ENCODE results near the gene B3GALT5.

Gene B3GALT5

GRCh38 chr21:39661740-39662139 lies 49.0 kb downstream of the B3GALT5 start:
- Histone ChIP-seq H3K4me1 (ENCODE audit: control insufficient read depth, insufficient read depth, low read length) (peaks cover 22% of the 10 kb centered on the region), H3K4me3 (ENCODE audit: low read length) (no peak overlapping the region), H3K27me3 (ENCODE audit: control insufficient read depth, insufficient read depth, low read length) (peaks cover 2% of the 10 kb centered on the region), H3K36me3 (ENCODE audit: insufficient read depth, low read length) (no peaks in the 10 kb centered on the region), H3K9me3 (replicated peaks; ENCODE audit: low read length) (no peaks in the 10 kb centered on the region), H3K4me2 (ENCODE audit: low read length) (no peak overlapping the region), H3K9ac (ENCODE audit: low read depth, low read length) (no peak overlapping the region)

- peaks cover 25% of the 10 kb centered on the region for H3K4me1 ChIP-seq (ENCODE audit: control insufficient read depth, insufficient read depth, low read length)
These were observed 49.7 kb downstream of the B3GALT5 start for GRCh38 chr21:39662411-39662953.

GRCh38 chr21:39663066-39663465 lies 50.3 kb downstream of the B3GALT5 start:
- Histone ChIP-seq H3K27me3 (ENCODE audit: control insufficient read depth, insufficient read depth, low read length) (peaks cover 2% of the 10 kb centered on the region), H3K4me2 (ENCODE audit: low read length) (no peak overlapping the region), H3K36me3 (ENCODE audit: insufficient read depth, low read length) (no peaks in the 10 kb centered on the region), H3K9ac (ENCODE audit: low read depth, low read length) (no peak overlapping the region), H3K9me3 (replicated peaks; ENCODE audit: low read length) (no peaks in the 10 kb centered on the region), H3K4me3 (ENCODE audit: low read length) (no peak overlapping the region), H3K4me1 (ENCODE audit: control insufficient read depth, insufficient read depth, low read length) (peaks cover 25% of the 10 kb centered on the region)

More at GRCh38 chr21:39662411-39662953, 49.7 kb downstream of the B3GALT5 start:
- Histone ChIP-seq H3K36me3 (ENCODE audit: insufficient read depth, low read length) (no peaks in the 10 kb centered on the region), H3K27me3 (ENCODE audit: control insufficient read depth, insufficient read depth, low read length) (peaks cover 2% of the 10 kb centered on the region), H3K9ac (ENCODE audit: low read depth, low read length) (no peak overlapping the region), H3K9me3 (replicated peaks; ENCODE audit: low read length) (no peaks in the 10 kb centered on the region), H3K4me2 (ENCODE audit: low read length) (no peak overlapping the region), H3K4me3 (ENCODE audit: low read length) (no peak overlapping the region)

GRCh38 chr21:39663742-39664492 lies 51.2 kb downstream of the B3GALT5 start:
- peaks cover 2% of the 10 kb centered on the region for H3K27me3 ChIP-seq (ENCODE audit: control insufficient read depth, insufficient read depth, low read length)
- no peak overlapping the region for H3K4me2 ChIP-seq (ENCODE audit: low read length)
- no peak overlapping the region for H3K9ac ChIP-seq (ENCODE audit: low read depth, low read length)
- H3K36me3 ChIP-seq (ENCODE audit: insufficient read depth, low read length) = no peaks in the 10 kb centered on the region
- no peak overlapping the region for H3K4me3 ChIP-seq (ENCODE audit: low read length)
- H3K4me1 ChIP-seq (ENCODE audit: control insufficient read depth, insufficient read depth, low read length) = peaks cover 25% of the 10 kb centered on the region
- no peaks in the 10 kb centered on the region for H3K9me3 ChIP-seq (replicated peaks; ENCODE audit: low read length)

- H3K4me3 ChIP-seq (ENCODE audit: low read length) = no peak overlapping the region
- H3K9me3 ChIP-seq (replicated peaks; ENCODE audit: low read length) = no peaks in the 10 kb centered on the region
- H3K27me3 ChIP-seq (ENCODE audit: control insufficient read depth, insufficient read depth, low read length) = peaks cover 2% of the 10 kb centered on the region
- no peaks in the 10 kb centered on the region for H3K36me3 ChIP-seq (ENCODE audit: insufficient read depth, low read length)
- H3K9ac ChIP-seq (ENCODE audit: low read depth, low read length) = no peak overlapping the region
- H3K4me1 ChIP-seq (ENCODE audit: control insufficient read depth, insufficient read depth, low read length) = peaks cover 23% of the 10 kb centered on the region
- H3K4me2 ChIP-seq (ENCODE audit: low read length) = no peak overlapping the region
These were observed 51.8 kb downstream of the B3GALT5 start for GRCh38 chr21:39664586-39664985.

- H3K4me3 ChIP-seq (ENCODE audit: low read length) = no peak overlapping the region
- peaks cover 9% of the 10 kb centered on the region for H3K4me1 ChIP-seq (ENCODE audit: control insufficient read depth, insufficient read depth, low read length)
- H3K4me2 ChIP-seq (ENCODE audit: low read length) = no peak overlapping the region
- H3K27me3 ChIP-seq (ENCODE audit: control insufficient read depth, insufficient read depth, low read length) = peaks cover 2% of the 10 kb centered on the region
- H3K9ac ChIP-seq (ENCODE audit: low read depth, low read length) = no peak overlapping the region
- no peaks in the 10 kb centered on the region for H3K9me3 ChIP-seq (replicated peaks; ENCODE audit: low read length)
- no peaks in the 10 kb centered on the region for H3K36me3 ChIP-seq (ENCODE audit: insufficient read depth, low read length)
These were observed 53.3 kb downstream of the B3GALT5 start for GRCh38 chr21:39666026-39666425.

GRCh38 chr21:39666681-39667315 lies 54.1 kb downstream of the B3GALT5 start:
- peaks cover 8% of the 10 kb centered on the region for H3K4me1 ChIP-seq (ENCODE audit: control insufficient read depth, insufficient read depth, low read length)
- no peaks in the 10 kb centered on the region for H3K9me3 ChIP-seq (replicated peaks; ENCODE audit: low read length)
- peaks cover 2% of the 10 kb centered on the region for H3K27me3 ChIP-seq (ENCODE audit: control insufficient read depth, insufficient read depth, low read length)
- no peak overlapping the region for H3K4me2 ChIP-seq (ENCODE audit: low read length)
- H3K9ac ChIP-seq (ENCODE audit: low read depth, low read length) = no peak overlapping the region
- H3K36me3 ChIP-seq (ENCODE audit: insufficient read depth, low read length) = no peaks in the 10 kb centered on the region
- no peak overlapping the region for H3K4me3 ChIP-seq (ENCODE audit: low read length)

GRCh38 chr21:39667353-39667891 lies 54.7 kb downstream of the B3GALT5 start:
- Histone ChIP-seq H3K4me1 (ENCODE audit: control insufficient read depth, insufficient read depth, low read length) (peaks cover 8% of the 10 kb centered on the region), H3K4me3 (ENCODE audit: low read length) (no peak overlapping the region), H3K27me3 (ENCODE audit: control insufficient read depth, insufficient read depth, low read length) (peaks cover 2% of the 10 kb centered on the region), H3K36me3 (ENCODE audit: insufficient read depth, low read length) (no peaks in the 10 kb centered on the region), H3K9me3 (replicated peaks; ENCODE audit: low read length) (no peaks in the 10 kb centered on the region), H3K4me2 (ENCODE audit: low read length) (no peak overlapping the region), H3K9ac (ENCODE audit: low read depth, low read length) (no peak overlapping the region)

GRCh38 chr21:39668369-39668768 lies 55.6 kb downstream of the B3GALT5 start:
- Histone ChIP-seq H3K4me3 (ENCODE audit: low read length) (no peak overlapping the region), H3K27me3 (ENCODE audit: control insufficient read depth, insufficient read depth, low read length) (peaks cover 2% of the 10 kb centered on the region), H3K4me2 (ENCODE audit: low read length) (no peak overlapping the region), H3K9me3 (replicated peaks; ENCODE audit: low read length) (no peaks in the 10 kb centered on the region), H3K4me1 (ENCODE audit: control insufficient read depth, insufficient read depth, low read length) (peaks cover 8% of the 10 kb centered on the region), H3K36me3 (ENCODE audit: insufficient read depth, low read length) (no peaks in the 10 kb centered on the region), H3K9ac (ENCODE audit: low read depth, low read length) (no peak overlapping the region)

- Histone ChIP-seq H3K27me3 (ENCODE audit: control insufficient read depth, insufficient read depth, low read length) (peaks cover 2% of the 10 kb centered on the region), H3K4me2 (ENCODE audit: low read length) (no peak overlapping the region), H3K9me3 (replicated peaks; ENCODE audit: low read length) (no peaks in the 10 kb centered on the region), H3K4me1 (ENCODE audit: control insufficient read depth, insufficient read depth, low read length) (peaks cover 8% of the 10 kb centered on the region), H3K4me3 (ENCODE audit: low read length) (no peak overlapping the region), H3K36me3 (ENCODE audit: insufficient read depth, low read length) (no peaks in the 10 kb centered on the region), H3K9ac (ENCODE audit: low read depth, low read length) (no peak overlapping the region)
These were observed 56.7 kb downstream of the B3GALT5 start for GRCh38 chr21:39669485-39669884.

GRCh38 chr21:39669976-39670661 lies 57.4 kb downstream of the B3GALT5 start:
- H3K4me3 ChIP-seq (ENCODE audit: low read length) = no peak overlapping the region
- peaks cover 2% of the 10 kb centered on the region for H3K27me3 ChIP-seq (ENCODE audit: control insufficient read depth, insufficient read depth, low read length)
- no peaks in the 10 kb centered on the region for H3K9me3 ChIP-seq (replicated peaks; ENCODE audit: low read length)
- H3K4me2 ChIP-seq (ENCODE audit: low read length) = no peak overlapping the region
- no peaks in the 10 kb centered on the region for H3K36me3 ChIP-seq (ENCODE audit: insufficient read depth, low read length)
- no peak overlapping the region for H3K9ac ChIP-seq (ENCODE audit: low read depth, low read length)
- H3K4me1 ChIP-seq (ENCODE audit: control insufficient read depth, insufficient read depth, low read length) = peaks cover 8% of the 10 kb centered on the region

All from skeletal muscle satellite cell (primary cell).